K562 (cell line): ENCODE measurements around the gene BRAT1. TPM values are rescaled to one million over a fixed set of nuclear protein-coding genes. Genes with fewer than 3 reads are reported as not detected.
A peak's percentile ranks its signal among the peaks of the same experiment; 100 is the strongest.

ENCODE experiments used
- CREB1 ChIP-seq, 2 experiments: sonication (generic) in 1 of 2; formaldehyde crosslinking in 1 of 2; IDR thresholded peaks; 2 replicates each; pipeline versions ENCODE4 v1.6.1 to v1.8.0; 2012 to 2022; ENCODE audit warnings: inconsistent platforms in 1 of 2, mild to moderate bottlenecking in 1 of 2, missing genetic modification reagents in 1 of 2, moderate library complexity in 1 of 2
- HNRNPLL ChIP-seq: fragments of 200-400 bp; formaldehyde crosslinking; IDR thresholded peaks from 2 replicates; pipeline ENCODE4 v1.6.1; 2017; ENCODE audit warnings: low read length, low read depth, mild to moderate bottlenecking; ENCODE audit not compliant: poor library complexity, severe bottlenecking
- MXI1 ChIP-seq: IDR thresholded peaks from 2 replicates; pipeline ENCODE4 v1.6.1; 2011; ENCODE audit warnings: low read depth, mild to moderate bottlenecking, improper control_type of control experiment, low read length
- NR0B1 ChIP-seq: fragments of 450-650 bp; IDR thresholded peaks from one replicate; pipeline ENCODE4 v1.6.1; 2018; ENCODE audit warnings: mild to moderate bottlenecking, moderate library complexity; ENCODE audit not compliant: partially characterized antibody
- POLR2G ChIP-seq: fragments of 200-400 bp; formaldehyde crosslinking; IDR thresholded peaks from 2 replicates; pipeline ENCODE4 v1.6.1; 2017; ENCODE audit warnings: low read depth, mild to moderate bottlenecking, antibody characterized with exemption, low read length, moderate library complexity
- RBBP5 ChIP-seq: fragments of 200-600 bp; sonication (generic); IDR thresholded peaks from 2 replicates; pipeline ENCODE4 v1.6.1; 2012; ENCODE audit warnings: borderline replicate concordance, mild to moderate bottlenecking, low read length, control low read depth, inconsistent platforms; ENCODE audit not compliant: insufficient read depth, poor library complexity, severe bottlenecking
- RBM25 ChIP-seq: fragments of 200-400 bp; formaldehyde crosslinking; IDR thresholded peaks from 2 replicates; pipeline ENCODE4 v1.6.1; 2018; ENCODE audit warnings: low read length, low read depth, moderate library complexity; ENCODE audit not compliant: severe bottlenecking
- REST ChIP-seq, 2 experiments: fragments of 450-650 bp; formaldehyde crosslinking in 1 of 2; IDR thresholded peaks; 2 replicates each; pipeline versions ENCODE4 v1.4.0 to v1.6.1; 2014 to 2020; ENCODE audit warnings: mild to moderate bottlenecking in 2 of 2, borderline replicate concordance in 1 of 2, low read depth in 1 of 2
- SMAD4 ChIP-seq: fragments of 250-450 bp; sonication (Bioruptor Pico); conservative IDR thresholded peaks from 2 replicates; pipeline ENCODE4 v1.8.0; 2021; ENCODE audit warnings: inconsistent platforms, mild to moderate bottlenecking, moderate library complexity
- TBP ChIP-seq: optimal IDR thresholded peaks from 2 replicates; pipeline ENCODE3; 2011; ENCODE audit warnings: low read depth, low read length, improper control_type of control experiment
- TSHZ1 ChIP-seq: fragments of 250-450 bp; sonication (Bioruptor Pico); IDR thresholded peaks from 2 replicates; pipeline ENCODE4 v1.4.0; 2020; ENCODE audit warnings: mild to moderate bottlenecking, moderate library complexity
- ZNF140 ChIP-seq: fragments of 250-450 bp; sonication (Bioruptor Pico); IDR thresholded peaks from 2 replicates; pipeline ENCODE4 v1.8.0; 2021; ENCODE audit warnings: moderate library complexity, mild to moderate bottlenecking, inconsistent platforms
- polyA plus RNA-seq, 8 experiments: library from polyadenylated mRNA; depleted of rRNA in 4 of 8; stranded (reverse) in 5 of 8; unstranded in 3 of 8; fragments of >200 nt; fragmentation: Nextera tagmentation in 2 of 8; fragmentation: Illumina TruSeq in 1 of 8; extraction: Ambion mirVana in 2 of 8; extraction: Trizol in 1 of 8; gene quantifications; 2 replicates each; pipeline versions ENCODE4 v1.2.1 to v1.2.3, GENCODE V29; 2011 to 2014; ENCODE audit warnings: inconsistent platforms in 1 of 8, missing spikeins in 1 of 8
- total RNA-seq, 7 experiments: library from RNA; depleted of rRNA in 6 of 7; stranded (reverse); fragments of >200 nt in 6 of 7; fragmentation: Illumina TruSeq in 2 of 7; extraction: Trizol in 2 of 7; gene quantifications; 2 replicates each; pipeline versions ENCODE4 v1.2.1 to v1.2.3, GENCODE V29; 2011 to 2021; ENCODE audit warnings: low replicate concordance in 1 of 7

BRAT1 gene
- total and polyA plus RNA-seq, 9 of the 15 experiments (the other 6 are each of a cell fraction or from before 2014, with no cell fraction given), result 0.13 to 49.6 (median 10.5) TPM

GRCh38 chr7:2519119-2519930, 36.0 kb downstream of the BRAT1 start, which contains the start of gene LFNG (continued):
- TF ChIP-seq REST (IDR thresholded peaks at IDR 0.05; ENCODE audit: borderline replicate concordance) (peak; percentile 31; the same call in 1 of the 2 replicates), REST (CRISPR knock-in tag; IDR thresholded peaks at IDR 0.05; ENCODE audit: low read depth) (no peak), NR0B1 (no peak), RBBP5 (no peak), TBP (peak; percentile 56), ZNF140 (CRISPR knock-in tag) (no peak), RBM25 (peak; percentile 93), SMAD4 (CRISPR knock-in tag) (peak; percentile 49; the same call in 1 of the 2 replicates), POLR2G (peak; percentile 72), MXI1 (0 out of 2 replicates have a peak, but pooled peaks have one; percentile 30), TSHZ1 (CRISPR knock-in tag) (no peak), HNRNPLL (peak; percentile 74), CREB1 (IDR thresholded peaks at IDR 0.05) (peak; percentile 55; the same call in 1 of the 2 replicates), CREB1 (CRISPR knock-in tag; IDR thresholded peaks at IDR 0.05) (no peak)
